AG08396 (cell line): ENCODE results near the gene RPRD1B.
A peak's percentile ranks its signal among the peaks of the same experiment; 100 is the strongest.
"Not testable (repeated sequence)": the region's sequence is repeated elsewhere in the genome, so short reads cannot be mapped to it uniquely, and the experiment has no call there.

Source experiments
- DNase-seq: peaks from one replicate; pipeline ENCODE4 v3.0.0; 2012; ENCODE audit warnings: low spot score, mixed read lengths

The RPRD1B gene

GRCh38 chr20:38001173-38001875, 32.2 kb upstream of the RPRD1B start:
- DNase-seq: peak; percentile 87

- no peak for DNase-seq
These were observed 31.6 kb upstream of the RPRD1B start for GRCh38 chr20:38001981-38002380.

- DNase-seq: no peak
These were observed 31.1 kb upstream of the RPRD1B start for GRCh38 chr20:38002422-38002821.

GRCh38 chr20:38004416-38004815, 29.1 kb upstream of the RPRD1B start:
- DNase-seq: no peak

GRCh38 chr20:38005903-38006302, 27.6 kb upstream of the RPRD1B start:
- DNase-seq: no peak

- no peak for DNase-seq
These were observed 26.0 kb upstream of the RPRD1B start for GRCh38 chr20:38007526-38007925.

- DNase-seq: no peak
These were observed 25.2 kb upstream of the RPRD1B start for GRCh38 chr20:38008233-38008944.

GRCh38 chr20:38009416-38009815, 24.1 kb upstream of the RPRD1B start:
- not testable (repeated sequence) for DNase-seq

- no peak for DNase-seq
These were observed 21.9 kb upstream of the RPRD1B start for GRCh38 chr20:38011696-38012095.

- DNase-seq: no peak
These were observed 21.2 kb upstream of the RPRD1B start for GRCh38 chr20:38012332-38012731.

- DNase-seq: no peak
These were observed 19.7 kb upstream of the RPRD1B start for GRCh38 chr20:38013887-38014286.

- DNase-seq: no peak
These were observed 15.6 kb upstream of the RPRD1B start for GRCh38 chr20:38017959-38018358.

GRCh38 chr20:38018385-38018784, 15.2 kb upstream of the RPRD1B start:
- no peak for DNase-seq

- no peak for DNase-seq
These were observed 12.3 kb upstream of the RPRD1B start for GRCh38 chr20:38021087-38021772.

- DNase-seq: peak; percentile 43
These were observed 10.2 kb upstream of the RPRD1B start for GRCh38 chr20:38023181-38024001.

GRCh38 chr20:38024496-38024895, 9.1 kb upstream of the RPRD1B start:
- no peak for DNase-seq

GRCh38 chr20:38029453-38029852, 4.1 kb upstream of the RPRD1B start:
- DNase-seq: no peak

- DNase-seq: no peak
These were observed 1.6 kb upstream of the RPRD1B start for GRCh38 chr20:38031957-38032356.

GRCh38 chr20:38032585-38033329, 789 bp upstream of the RPRD1B start:
- no peak for DNase-seq

- peak; percentile 20 for DNase-seq
These were observed 633 bp downstream of the RPRD1B start for GRCh38 chr20:38034108-38034649.

GRCh38 chr20:38034961-38035360, 1.4 kb downstream of the RPRD1B start:
- no peak for DNase-seq
